ENCODE results near the gene DCUN1D5. TPM values are rescaled to one million over a fixed set of nuclear protein-coding genes. Genes with fewer than 3 reads are reported as not detected.

Gene DCUN1D5
- total and polyA plus RNA-seq, 9 of the 15 experiments (the other 6 are each of a cell fraction or from before 2014, with no cell fraction given) = 38.4 to 242 (median 115) TPM

GRCh38 chr11:103071008-103071407 is 21.0 kb downstream of the DCUN1D5 start:
- Histone ChIP-seq H3K9me3 (replicated peaks; ENCODE audit: control insufficient read depth, insufficient read depth, low read depth, low read length) (no peaks in the 10 kb centered on the region), H3K4me1 (replicated peaks in 1 of 2; ENCODE audit: control insufficient read depth in 2 of 2, insufficient read depth in 2 of 2, low read length in 2 of 2) (no peaks in the 10 kb centered on the region), H3K4me2 (ENCODE audit: insufficient read depth, low read length) (no peak overlapping the region), H3K27me3 (ENCODE audit: control insufficient read depth in 2 of 2, insufficient read depth in 2 of 2, low read length in 2 of 2) (no peaks in the 10 kb centered on the region), H3K27ac (ENCODE audit: extremely low read depth, low read depth, low read length) (no peak overlapping the region), H4K20me1 (replicated peaks; ENCODE audit: control insufficient read depth, insufficient read depth, low read length) (0 out of 2 replicates have a peak, but pooled peaks cover 3% of the 10 kb centered on the region), H2AFZ (ENCODE audit: low read depth, low read length) (no peak overlapping the region), H3K9ac (ENCODE audit: insufficient read depth in 1 of 2, low read depth in 2 of 2, low read length in 2 of 2) (no peak overlapping the region), H3K9me1 (ENCODE audit: control insufficient read depth, insufficient read depth, low read length) (no peaks in the 10 kb centered on the region), H3K36me3 (ENCODE audit: control insufficient read depth, insufficient read depth, low read length) (peaks cover 56% of the 10 kb centered on the region), H3K4me3 (no peak overlapping the region), H3K79me2 (ENCODE audit: control insufficient read depth, insufficient read depth, low read length) (peaks cover 76% of the 10 kb centered on the region)
- in situ Hi-C loops (cut with MboI) = no loop called here
- ChIA-PET CTCF (ENCODE audit: low intra/inter-chr PET ratio) (no interaction called here), POLR2A (no interaction called here)
- ATAC-seq (no peak), FAIRE-seq (no peak), DNase-seq (ENCODE audit: extremely low read depth in 1 of 4, low spot score in 3 of 4) (no peak)
- TF ChIP-seq RAD51 (IDR thresholded peaks at IDR 0.05; ENCODE audit: borderline replicate concordance, low read depth) (no peak), ZNF174 (CRISPR knock-in tag; IDR thresholded peaks at IDR 0.05) (no peak), ZNF3 (CRISPR knock-in tag; IDR thresholded peaks at IDR 0.05) (no peak), MYNN (IDR thresholded peaks at IDR 0.05) (no peak), MYNN (CRISPR knock-in tag; IDR thresholded peaks at IDR 0.05) (no peak), STAT6 (CRISPR knock-in tag; IDR thresholded peaks at IDR 0.05) (no peak), ZNF143 (CRISPR knock-in tag; IDR thresholded peaks at IDR 0.05) (no peak)
- no TSS peak for BruUV-seq (replicated peaks)
- intact Hi-C loops (cut with micrococcal nuclease) = no loop called here
